Inflammatory macrophage treated with lipopolysaccharide for 4 hours (primary cell): Measurements from ENCODE around the gene UST.
A peak's percentile ranks its signal among the peaks of the same experiment; 100 is the strongest.
"Not testable (repeated sequence)": the region's sequence is repeated elsewhere in the genome, so short reads cannot be mapped to it uniquely, and the experiment has no call there.

ENCODE experiments used
- DNase-seq: peaks from one replicate; pipeline ENCODE4 v3.0.0-alpha.2; 2020

The UST gene

DNA sequence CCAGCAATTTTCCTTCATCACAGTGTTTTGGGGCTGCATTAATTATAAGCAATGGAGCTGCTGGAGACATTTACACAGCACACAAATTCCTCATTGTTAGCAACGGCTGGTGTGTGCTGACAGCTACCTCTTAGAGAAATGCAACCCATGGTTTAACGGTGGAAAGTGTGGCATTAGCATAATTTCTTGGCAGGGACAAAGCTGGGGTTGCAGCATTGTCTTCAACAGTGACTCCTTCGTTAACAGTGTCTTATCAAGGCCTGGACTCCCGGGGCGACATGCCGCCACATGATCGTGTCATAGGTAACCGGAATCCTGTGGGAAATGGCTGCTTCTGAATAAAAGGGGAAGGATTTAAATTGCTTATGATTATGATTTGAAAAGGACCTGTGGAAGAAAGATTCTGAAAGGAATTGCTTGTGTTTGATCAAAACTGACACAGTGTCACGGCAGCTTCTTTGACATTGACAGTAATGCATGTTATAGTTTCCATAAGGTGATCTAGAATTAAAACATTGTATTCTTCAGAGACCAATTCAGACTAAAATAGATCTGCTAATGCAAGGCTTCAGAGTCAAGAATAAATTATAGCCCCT lies 128.0 kb downstream of the UST start:
- no peak for DNase-seq

DNA sequence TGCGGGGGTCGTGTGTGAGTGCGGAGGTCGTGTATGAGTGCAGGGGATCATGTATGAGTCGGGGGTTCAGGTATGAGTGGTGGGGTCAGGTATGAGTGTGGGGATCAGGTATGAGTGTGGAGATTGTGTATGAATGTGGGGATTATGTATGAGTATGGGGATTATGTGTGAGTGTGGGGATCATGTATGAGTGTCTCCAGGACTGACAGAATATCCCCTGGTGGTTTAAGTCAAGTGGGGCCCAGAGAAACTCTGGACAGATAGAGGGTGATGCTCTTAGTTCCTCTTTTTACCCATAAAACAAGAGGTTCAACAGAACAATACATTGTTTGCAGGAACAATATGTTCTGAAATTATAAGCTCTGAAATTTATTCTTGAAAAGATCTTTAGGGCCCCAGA lies 131.9 kb downstream of the UST start:
- DNase-seq, result no peak

DNA sequence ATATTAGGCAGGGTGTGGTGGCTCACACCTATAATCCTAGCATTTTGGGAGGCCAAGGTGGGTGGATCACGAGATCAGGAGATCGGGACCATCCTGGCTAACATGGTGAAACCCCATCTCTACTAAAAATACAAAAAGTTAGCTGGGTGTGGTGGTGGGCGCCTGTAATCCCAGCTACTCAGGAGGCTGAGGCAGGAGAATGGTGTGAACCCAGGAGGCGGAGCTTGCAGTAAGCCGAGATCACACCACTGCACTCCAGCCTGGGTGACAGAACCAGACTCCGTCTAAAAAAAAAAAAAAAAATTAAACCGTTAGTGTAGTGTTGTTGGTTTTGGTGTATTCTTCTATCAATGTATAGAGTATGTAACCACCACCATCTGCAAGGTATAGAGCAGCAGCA lies 133.9 kb downstream of the UST start:
- DNase-seq, result not testable (repeated sequence)

DNA sequence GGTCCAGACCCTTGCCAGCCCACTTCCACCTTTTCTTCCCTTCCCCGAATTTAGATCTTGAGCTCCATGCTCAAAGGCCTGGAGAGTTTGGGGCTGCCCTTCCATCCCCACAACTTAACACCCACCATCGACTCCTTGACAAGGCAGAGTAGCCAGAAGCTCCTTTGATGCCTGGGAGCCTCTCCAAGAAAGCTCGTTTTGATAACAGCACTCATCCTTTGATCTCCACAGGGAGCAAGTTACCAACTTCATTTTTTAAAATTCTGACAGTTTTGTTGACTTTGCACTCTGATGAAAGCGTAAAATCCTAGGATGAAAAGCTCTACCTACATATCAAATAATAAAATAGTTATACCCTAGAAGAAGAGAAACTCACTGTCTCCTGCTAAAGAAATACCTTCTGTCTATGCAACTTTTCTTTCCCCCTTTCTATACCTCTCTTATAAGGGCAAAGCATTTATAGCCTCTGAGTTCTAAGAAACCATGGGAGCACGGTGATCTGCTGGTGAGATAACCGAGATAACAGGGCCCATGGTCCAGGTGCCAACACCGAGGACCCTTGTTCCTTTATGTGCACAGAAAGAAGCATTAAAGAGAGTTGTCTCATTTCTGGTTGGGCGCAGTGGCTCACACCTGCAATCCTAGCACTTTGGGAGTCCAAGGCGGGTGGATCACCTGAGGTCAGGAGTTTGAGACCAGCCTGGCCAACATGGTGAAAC lies 134.9 kb downstream of the UST start:
- no peak for DNase-seq

DNA sequence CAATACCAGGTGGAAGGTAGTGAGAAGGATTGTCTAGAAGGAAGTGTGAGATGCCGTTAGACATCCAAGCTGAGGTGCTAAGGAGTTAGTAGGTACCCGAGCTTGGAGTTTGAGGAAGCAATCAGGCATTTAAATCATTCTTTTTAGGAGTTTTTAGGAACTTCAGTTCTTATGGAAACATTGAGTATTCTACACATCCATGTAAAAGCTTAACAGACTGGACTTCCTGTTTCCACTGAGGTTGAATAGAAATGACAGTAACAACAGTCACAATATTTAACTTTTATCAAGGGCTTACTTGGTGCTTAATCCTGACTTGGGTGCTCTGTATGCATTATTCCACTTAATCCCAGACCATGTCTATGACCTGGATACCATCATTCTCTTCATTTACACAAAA lies 136.4 kb downstream of the UST start:
- DNase-seq, result no peak

DNA sequence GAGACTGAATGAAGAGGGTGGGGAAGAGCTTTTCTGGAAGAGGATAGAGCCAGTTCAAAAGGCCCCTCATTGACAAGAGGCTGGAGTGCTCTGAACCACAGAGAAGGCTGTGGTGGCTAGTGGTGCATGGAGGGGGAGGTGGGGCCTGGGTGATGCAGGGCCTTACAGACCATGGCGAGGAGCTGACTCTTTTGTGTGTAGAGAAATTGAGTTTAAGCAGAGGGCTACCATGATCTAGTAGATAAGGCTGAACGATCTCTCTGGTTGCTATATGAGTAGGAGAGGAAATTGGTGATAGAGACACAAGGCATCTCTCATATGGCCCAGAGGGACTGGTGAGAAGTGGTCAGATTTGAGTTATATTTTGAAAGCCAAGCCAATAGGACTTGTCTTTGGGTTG lies 137.6 kb downstream of the UST start:
- no peak for DNase-seq

DNA sequence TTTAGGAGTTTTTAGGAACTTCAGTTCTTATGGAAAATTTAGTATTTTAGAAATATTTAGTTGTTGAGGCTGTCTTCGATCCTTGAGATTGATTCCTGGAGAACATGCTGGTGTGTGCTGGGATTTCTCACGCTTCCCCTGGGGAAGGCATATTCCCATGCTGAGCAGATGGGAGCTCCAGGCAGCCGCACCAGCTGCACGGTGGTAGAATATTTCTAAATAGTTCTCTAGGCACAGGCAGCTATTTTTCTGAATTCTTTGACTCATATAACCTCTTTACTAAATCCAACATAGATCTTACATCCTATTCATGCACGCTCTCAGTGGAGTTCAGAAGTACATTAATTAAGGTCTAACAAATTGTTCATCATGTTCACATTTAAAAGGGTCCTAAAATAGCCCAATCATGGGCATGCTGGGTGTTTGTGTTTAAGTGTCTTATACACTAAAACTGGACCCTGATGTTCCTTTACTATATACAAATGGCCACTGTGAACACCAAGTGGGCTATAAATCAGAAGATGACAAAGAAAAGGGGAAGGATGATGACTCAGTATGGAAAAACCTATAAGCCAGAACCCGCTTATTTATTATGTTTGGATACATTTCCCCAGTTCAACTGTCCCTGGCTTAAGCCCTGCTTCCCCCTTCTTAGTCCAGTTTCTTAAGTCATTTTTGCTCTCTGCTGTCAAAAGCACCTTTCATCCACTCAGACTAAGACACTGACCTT lies 138.5 kb downstream of the UST start:
- no peak for DNase-seq

DNA sequence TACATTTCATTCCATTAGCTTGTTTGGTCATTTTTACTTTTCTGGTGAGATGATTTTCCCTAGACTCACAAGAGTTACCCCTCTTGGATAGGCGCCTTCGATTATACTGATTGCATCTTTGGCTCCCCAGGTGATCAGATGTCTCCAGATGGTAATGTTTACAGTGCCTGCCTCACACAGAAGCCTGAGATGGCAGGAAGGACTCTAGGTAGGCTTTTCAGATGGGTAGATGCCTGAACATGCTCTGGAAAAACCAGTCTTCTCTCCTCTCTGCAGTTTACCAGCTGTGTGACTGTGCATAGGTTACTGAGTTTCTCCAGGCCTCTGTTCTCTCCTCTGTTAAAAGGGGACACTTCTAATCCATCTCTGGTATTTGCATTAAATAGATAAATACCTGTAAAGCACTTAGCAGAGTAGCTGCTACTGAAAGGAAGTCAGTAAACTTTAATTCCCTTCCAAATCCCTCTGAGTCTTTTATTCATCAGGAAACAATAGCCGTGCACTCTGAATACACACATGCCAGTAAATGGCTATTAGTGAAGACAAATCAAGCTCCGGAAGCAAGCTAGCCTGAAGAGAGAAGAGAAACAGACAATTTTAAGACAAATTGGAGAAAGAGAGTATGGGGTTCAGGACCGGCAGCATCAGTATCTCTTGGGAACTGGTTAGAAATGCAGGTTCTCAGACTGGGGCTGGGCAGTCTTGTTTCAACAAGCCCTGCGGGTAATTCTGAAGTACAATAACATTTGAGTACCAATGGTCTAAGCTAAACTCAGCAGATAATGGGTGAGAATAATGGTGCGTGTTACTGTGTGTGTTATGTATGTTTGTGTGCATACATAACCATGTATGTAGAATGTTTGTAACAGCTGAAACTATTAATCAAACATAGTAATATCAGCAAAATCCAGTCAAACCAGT lies 139.4 kb downstream of the UST start:
- DNase-seq, result no peak

DNA sequence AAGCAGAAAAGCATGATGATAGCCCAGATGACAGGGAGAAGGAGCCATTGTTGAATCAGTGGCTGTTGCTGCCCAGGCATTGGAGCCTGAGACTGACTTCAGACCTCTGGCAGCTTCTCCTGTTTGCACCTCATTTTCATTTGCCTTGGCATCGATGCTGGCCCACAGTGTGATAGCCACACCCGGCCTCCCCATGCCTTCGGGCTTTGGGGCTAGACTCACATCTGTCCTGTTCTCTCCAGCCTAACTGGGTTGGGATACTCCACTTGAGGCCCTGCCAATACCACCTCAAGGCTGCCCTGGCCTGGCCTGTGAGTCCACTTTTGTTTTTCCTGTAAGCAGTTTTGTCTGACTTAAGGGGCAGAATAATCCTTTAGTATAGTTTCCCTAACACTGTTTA lies 140.4 kb downstream of the UST start:
- DNase-seq, result no peak

DNA sequence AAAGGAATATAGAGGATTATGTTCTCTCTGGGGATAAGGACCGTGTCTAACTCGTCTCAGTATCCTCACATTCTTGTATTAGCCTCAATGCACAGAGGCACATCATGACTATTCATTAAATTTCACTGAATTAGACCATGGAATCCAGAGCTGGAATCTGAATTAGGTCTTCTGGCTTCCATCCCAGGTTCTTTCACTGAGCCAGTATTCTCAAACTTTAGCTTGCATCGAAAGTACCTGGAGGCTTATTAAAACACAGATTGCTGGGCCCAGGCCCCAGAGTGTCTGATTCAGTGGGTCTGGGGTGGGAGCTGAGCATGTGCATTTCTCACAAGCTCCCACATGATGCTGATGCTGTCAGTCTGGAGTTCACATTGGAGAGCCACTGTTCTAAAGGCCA lies 142.0 kb downstream of the UST start:
- DNase-seq, result no peak

DNA sequence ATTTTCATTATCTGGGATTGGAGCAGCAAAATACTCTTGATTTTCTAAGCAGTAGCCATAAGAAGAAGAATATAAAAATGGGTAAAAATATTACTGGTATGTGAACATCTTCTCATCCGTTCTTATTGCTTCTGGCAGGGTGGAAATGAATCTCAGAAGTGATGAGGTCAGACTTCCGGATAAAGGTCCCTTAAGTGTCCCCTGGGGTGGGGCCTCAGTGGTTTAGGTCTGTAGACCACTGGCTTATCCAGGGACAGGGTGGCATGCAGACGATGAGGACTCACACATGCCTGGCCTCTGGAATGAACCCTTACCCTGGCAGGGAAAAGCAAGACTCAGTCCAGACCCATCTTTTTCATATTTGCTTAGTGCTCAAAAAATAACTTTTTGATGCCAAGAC lies 143.3 kb downstream of the UST start:
- DNase-seq, result no peak

DNA sequence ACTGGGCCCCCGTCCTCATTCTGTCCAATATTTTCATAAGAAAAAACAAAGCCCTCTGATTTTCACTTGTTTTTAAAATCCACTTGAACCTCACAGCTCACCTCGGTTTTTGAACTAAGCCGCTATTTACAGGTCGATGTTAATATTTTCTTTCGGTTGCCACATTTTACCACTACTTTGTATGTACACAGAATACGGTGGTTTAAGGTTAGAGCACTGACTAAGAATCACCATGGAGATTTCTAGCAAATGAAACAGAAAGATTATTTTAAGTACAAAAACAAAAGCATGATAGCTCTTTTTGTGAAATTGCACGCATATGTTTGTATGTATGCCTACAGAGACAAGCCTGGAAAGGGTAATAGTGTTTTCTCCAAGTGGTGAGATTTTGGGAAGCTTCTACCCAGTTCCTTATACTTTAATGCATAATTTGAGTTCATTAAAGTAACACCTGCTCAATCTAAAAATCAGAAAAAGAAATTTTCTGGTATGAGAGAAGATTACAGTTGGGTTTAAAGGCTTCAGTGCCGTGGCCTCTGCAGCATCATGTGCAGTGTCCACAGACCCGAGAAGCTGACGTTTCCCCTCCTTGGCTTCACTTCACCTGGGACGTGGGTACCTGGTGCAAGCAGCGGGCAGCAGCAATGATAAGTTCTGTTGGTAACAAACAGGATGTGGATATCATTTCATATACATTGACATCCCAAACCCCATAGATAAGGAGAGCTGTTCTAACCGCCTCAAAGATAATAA lies 144.0 kb downstream of the UST start:
- DNase-seq, result no peak

DNA sequence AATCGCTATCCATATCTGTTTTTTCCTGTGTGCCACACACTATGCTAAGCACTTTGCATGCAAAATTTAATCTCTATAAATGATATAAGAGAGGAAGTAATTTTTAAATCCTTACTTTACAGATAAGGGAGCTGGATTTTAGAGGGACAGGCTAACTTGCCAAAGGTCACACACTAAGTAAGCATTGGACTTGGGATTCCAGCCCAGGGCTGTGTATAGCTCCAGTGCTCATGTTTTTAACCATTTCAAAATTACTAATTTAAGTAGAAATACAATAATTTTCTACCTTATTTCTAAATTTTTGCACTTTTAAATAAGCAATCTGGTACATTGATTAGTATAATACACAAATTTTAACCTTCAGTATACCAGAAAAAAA lies 144.6 kb downstream of the UST start:
- DNase-seq, result no peak

DNA sequence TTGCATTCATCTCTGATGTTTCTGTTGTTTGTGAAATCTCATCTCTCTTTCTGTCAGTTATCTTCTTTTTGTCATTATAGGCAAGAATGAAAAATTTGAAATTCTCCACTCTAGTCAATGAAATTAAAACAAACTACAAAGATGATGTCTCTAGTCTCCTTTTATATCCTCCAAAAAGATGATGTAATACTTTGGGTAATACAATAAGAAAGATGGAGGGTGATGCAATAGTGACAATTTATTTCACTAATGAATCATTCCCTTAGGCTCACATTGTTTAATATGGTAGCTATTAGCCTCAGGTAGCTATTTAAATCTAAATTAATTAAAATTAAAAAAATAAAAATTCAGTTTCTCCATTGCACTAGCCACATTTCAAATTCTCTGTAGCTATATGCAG lies 145.4 kb downstream of the UST start:
- peak; percentile 21 for DNase-seq

DNA sequence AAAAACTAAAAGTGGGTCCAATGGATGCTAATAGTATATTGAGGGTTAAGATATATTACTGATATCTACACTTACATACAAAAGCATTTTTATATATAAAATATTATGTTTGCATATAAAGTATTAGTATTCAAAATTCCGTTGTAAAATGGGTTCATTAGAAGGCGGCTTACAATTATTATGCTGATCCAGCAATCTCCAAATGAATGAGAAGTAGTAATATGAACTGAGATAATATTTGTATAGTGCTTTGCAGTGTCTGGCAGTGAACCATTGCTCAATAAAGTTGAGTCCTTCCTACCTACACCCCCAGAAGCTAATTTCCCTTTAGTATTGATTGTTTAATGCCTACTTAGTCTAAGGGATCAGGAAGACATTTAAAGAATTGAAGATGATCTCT lies 146.2 kb downstream of the UST start:
- DNase-seq, result no peak

DNA sequence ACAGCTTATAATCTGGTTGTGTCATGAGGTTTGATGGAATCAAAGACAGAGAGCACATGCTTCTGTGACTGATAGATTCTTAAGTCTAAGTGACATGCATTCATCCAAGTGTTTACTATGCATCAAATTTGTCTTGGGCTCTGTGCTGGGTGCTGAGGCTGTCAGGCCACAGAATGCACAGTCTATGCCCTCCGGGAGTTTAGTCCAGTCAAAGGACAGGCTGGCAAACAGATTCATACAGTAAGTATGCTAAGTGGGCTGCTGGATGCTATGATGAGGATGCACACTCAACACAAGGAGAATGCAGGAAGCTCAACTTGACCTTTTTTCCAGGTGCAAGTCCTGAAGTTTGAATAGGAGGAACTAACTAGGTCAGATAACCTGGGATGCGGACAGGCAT lies 146.7 kb downstream of the UST start:
- DNase-seq, result no peak

DNA sequence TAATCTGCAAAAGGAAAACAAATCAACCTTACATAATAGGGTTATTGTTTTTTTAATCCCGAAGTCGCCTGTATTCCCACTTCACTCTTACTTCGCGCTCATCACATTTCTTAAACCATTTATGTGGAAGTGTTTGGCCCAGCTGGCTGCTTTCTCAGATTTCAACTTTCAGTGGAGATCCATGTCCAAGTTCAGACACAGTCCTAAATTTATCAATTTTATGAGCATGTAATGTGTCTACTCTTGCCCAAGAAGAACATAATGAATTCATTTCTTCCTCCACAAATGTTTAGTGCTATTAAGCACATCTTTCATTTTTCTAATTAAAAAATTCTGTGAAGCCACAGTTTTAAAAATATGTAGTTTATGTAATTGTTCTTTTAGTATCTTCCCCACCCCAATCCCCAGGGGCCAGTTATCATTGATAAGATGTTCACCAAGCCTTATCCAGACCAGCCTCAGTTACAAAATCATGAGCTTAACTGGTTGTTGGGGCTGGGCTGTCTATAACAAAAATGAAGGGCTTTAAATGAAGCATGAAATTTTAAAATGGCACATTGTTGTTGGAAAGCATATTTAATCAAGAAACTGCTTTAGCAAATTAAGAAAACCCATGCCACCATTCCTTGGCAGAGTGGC lies 151.7 kb downstream of the UST start:
- DNase-seq, result no peak

DNA sequence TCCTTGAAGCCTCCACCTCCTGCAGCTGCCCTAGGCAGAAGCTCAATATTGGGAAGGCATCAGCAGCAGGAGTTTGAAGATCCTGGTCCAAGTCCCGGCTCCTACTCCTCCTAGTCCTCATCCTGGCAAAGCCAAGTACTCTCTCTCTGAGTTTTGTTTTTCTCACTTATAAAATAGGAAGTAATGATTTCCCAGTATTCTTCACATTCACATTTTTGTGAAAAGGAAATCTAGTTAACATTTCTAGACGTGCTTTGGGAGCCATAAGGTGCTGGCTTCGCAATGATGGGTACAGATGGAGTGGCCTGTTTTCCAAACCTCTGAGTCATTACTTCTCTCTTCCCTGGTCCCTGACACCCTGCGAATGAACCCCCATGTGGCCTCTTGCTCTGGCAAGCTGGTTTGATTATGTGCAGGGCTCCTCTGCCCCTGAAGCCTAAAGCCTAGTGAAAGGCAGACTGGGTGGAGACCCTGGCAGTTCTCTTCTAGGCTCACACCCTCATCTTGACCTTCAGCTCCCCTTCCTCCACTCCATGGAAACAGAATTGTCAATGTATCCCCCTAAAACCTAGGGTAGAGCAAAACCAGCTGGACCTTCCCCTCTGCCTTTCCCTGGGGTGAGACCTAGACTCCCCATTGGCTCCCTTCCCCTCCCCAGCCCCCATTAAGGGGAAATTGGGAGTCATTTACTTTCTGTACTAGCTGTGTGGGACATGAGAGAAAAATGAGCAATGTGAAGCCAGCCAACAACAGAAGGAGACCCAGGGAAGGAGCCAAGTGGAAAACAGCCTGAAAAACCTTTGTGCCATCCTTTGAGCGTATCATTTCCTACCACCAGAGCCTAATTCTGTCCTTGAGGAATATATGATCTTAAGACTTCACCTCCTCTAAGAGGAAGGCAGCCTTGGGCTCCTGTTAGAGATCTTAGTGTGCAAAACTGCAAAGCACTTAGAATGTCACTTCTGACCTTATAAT lies 158.4 kb downstream of the UST start:
- DNase-seq, result no peak

DNA sequence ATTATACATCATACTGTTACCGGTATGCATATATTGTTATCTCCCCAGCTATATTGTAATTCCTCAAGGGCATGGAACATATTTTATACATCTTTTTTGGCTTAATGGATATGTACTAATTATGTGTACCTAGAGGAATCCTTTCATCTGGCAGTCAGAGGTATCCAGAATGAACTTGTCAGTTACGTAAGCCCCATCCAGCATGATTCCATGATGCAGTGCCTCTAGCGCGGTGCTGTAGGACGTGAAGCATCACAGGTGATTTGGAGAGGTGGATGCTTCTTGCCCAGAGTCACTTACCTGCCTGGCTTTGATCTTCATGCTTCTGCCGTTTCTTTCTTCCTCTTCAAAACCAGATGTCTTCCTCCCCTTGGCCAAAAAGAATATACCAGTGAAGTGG lies 159.1 kb downstream of the UST start:
- no peak for DNase-seq

DNA sequence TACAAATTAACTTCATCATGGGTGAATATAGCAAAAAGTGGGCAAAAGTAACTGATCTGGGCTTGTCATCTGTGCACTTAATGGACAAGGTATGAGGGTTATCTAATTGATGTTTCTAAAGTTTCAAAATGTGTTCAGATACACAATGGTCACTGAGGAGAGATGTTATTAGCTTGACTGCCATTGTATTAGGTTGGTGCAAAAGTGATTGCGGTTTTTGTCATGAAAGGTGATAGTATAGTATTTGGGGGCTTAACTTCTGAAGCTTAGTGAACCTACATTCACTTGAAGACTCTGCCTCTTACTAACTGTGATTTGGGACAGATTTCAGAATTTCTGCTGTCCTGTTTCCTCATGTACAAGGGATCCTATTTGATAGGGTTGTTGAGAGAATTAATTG lies 159.6 kb downstream of the UST start:
- no peak for DNase-seq

DNA sequence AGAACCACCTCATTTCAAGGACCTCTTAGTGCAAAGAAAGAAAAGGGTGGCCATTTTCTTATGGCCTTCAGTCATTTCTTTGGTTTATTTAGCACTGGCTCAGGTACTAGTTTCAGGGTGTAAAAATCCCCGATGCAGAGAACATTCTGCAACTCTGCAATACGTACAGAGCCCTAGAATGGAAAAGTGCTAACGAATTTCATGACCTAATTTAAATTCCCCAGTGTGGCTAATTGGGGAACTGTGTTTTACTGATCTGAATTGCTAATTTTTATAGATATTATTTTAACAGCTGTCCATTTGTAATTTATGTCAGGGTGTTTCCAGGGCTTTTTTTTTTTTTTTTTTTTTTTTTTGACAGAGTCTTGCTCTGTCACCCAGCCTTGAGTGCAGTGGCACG lies 160.7 kb downstream of the UST start:
- no peak for DNase-seq
